GM19043 (cell line): ENCODE results near the gene FBXO11.
"Not testable (repeated sequence)": the region's sequence is repeated elsewhere in the genome, so short reads cannot be mapped to it uniquely, and the experiment has no call there.

Experiments used
- ATAC-seq: cut with Tn5 transposase; IDR thresholded peaks from one replicate; pipeline ENCODE4 v1.9.1; 2021; ENCODE audit warnings: low read depth; ENCODE audit not compliant: unreplicated experiment

FBXO11 gene

DNA sequence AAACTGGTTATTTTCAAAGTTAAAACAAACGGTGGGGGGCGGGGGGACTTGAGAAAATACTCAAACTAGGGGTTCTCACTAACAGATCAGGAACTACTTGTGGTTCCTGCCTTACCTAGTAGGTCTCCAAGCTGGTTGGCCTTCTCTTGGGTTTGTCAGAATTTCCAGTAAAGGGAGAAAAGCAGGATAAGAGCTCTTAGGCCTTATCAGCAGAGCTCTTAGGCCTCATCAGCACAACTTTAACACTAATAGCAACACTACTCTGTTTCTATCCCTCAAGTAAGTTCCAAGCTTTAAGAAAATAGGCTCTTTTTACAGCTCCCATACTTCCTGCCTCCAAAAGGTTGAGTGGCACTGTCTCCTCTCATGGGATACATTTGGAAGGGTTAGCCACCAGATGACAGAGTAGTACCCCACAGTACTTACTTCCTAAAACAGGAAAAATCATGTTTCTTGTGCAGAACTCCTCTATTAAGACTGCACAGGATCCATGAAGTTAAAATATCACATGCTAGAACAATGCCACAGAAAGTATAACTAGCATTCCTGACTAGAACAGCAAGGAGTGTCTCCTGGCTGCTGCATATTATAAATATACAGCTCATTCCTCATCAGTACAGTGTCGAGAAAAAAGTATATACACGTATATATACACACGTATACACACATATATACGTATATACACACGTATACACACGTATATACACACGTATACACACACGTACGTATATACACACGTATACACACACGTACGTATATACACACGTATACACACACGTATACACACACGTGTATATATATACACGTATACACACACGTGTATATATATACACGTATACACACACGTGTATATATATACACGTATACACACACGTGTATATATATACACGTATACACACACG is 6.1 kb downstream of the FBXO11 start:
- ATAC-seq: no peak

DNA sequence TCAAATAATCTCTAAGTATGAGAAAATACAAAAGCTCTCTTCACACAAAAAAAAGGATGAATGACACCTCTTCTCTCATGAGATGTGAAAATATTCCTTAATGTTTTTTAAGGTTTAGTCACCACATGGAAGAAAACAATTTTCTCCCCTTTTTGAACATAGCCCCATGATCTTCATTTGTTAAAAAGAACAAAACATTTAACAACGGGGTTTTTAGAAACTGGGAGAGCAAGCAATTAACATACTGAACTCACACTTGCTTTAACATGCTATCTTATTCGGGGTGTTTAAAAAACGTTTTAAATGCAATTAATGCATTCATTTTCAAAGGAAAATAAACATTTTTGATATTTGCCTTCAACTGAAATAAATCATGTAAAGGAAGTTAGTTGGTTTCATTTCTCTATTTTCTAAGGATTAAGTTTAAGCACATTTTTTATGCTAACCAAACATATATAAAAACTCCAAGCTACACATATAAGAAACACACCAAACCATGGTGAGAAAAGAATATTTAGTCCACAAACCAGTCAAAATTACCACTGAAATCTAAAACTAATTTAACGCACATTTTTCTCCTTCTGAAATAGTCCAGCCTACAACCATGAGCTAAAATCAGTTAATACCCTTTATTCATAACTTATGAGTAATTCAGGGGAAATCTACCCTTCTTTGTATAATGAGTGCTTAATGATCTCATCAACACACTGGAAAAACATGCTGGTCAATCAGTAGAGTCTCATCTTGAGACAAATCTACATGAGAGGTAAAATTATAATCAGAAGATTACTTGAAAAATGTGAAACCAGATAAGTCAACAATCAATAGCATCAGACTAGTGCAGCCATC is 8.2 kb downstream of the FBXO11 start:
- no peak for ATAC-seq

DNA sequence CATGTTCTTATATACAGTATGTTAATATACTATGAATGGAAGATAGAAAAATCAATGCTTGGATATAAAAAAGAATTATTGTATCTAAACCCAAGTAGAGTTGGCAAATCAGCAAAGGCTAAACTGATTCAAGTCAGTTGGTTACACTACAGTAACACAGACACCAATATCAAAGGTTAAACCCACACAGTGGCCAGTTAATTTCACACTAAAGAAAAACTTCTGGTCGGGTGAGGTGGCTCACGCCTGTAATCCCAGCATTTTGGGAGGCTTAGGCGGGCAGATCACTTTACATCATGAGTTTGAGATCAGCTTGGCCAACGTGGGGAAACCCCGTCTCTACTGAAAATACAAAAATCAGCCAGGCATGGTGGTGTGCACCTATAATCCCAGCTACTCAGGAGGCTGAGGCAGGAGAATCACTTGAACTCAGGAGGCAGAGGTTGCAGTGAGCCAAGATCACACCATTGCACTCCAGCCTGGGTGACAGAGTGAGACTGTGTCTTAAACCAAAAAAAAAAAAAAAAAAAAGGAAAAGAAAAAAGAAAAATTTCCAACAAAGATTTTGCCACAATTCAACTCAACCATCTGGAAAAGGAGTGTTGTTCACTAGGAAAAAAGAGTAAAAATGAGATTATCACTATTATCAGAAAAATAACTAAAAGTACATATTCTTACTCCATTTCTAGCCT is 9.0 kb downstream of the FBXO11 start:
- not testable (repeated sequence) for ATAC-seq

DNA sequence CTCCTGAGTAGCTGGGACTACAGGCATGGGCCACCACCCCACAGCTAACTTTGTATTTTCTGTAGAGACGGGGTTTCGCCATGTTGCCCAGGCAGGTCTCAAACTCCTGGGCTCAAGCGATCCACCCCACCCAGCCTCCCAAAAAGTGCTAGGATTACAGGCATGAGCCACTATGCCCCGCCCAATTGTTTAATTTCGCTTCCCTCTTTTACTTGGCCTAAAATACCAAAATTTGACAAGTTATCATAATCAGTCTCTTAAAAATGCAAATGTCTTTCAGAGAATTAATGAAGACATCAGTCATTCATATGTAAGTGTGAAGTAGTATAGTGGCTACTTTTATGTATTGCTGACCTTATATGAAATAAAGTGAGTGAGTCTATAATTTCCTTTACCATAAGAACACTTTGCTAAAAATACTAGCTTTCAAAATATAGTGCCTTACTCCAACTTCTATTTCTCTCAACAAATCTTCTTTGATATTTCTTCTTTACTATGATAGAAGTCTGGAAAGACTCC is 9.8 kb downstream of the FBXO11 start:
- ATAC-seq: no peak

DNA sequence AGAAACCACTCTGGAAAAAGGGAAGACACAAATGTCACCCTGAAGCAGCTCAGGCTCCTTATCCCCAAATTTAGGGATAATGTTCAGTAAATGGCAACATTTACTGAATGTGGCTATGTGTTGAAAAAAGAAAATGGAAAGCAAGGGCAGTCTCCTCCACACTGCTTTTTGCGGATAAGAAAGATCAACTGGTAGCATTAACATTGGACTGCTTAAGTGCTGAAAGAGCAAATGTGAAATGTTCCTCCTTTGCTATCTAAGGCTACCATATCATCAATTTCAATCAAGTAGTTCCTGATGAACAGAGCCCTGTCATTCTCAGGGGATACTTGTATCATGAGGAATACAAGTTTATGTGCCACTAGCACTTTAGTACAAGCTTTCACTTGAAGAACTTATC is 12.5 kb downstream of the FBXO11 start:
- ATAC-seq: no peak

DNA sequence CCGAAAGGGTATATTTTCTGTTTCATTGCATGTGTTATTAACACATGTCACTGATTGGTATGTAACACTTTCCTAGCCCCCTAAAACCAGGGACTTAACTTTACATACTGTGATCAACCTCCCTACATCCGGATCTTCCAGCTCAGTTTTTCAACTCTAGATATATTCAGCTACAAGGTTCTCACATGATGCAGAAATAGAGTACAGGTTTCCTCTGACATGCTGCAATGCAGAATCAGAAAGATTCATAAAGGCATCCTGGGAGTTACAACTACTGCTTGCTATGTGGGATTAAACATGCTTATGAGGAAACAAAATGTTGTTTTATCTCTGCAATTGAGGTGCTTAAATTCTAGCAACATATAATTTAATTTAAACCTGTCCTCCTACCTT is 14.0 kb downstream of the FBXO11 start:
- no peak for ATAC-seq

DNA sequence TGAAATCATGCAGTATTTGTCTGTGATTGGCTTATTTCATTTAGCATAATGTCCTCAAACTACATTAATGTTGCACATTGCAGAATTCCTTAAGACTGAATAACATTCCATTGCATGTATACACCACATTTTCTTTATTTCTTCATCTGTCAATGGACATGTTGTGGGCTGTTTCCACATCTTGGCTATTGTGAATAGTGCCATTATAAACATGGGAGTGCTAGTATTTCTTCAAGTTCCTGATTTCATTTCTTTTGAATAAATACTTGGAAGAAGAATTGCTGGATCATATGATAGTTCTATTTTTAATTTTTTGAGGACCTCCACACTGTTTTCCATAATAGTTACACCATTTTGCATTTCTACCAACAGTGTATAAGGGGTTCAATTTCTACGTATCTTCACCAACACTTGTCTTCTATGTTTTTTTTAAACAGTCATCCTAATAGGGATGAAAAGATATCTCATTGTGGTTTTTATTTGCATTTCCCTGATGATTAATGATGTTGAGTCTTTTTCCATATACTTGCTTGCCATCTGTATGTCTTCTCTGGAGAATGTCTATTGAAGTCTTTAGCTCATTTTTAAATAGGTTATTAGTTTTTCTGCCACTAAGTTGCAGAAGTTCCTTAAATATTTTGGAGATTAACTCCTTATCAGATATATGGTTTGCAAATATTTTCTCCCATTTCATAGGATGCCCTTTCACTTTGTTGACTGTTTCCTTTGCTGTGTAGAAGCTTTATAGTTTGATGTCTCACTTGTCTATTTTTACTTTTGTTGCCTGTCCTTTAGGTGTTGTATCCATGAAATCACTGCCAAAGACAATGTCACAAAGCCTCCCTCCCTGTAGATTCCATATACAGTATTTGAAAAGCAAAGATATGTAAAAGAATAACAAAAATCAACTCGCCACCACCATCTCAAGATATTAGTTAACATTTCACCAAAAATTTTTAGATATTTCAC is 14.6 kb downstream of the FBXO11 start:
- ATAC-seq: no peak

DNA sequence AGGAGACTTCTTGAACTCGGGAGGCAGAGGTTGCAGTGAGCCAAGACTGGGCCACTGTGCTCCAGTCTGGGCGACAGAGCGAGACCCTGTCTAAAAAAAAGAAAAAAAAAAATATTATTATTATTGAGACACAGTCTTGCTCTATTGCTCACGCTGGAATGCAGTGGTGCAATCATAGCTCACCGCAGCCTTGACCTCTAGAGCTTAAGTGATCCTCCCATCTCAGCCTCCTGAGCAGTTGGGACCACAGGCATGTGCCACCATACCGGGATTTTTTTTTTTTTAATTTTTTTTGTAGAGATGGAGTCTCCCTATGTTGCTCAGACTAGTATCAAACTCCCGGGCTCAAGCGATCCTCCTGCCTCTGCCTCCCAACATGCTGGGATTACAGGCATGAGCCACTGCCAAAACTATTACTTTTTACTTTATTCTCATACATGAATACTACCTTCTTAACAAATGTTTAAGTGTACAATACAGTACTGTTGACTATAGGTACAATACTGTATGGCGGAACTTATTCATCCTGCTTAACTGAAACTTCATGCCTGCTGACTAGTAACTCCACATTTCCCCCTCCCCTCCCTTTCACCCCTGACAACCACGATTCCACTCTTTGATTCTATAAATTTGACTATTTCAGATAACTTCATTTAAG is 15.5 kb downstream of the FBXO11 start:
- ATAC-seq: no peak

DNA sequence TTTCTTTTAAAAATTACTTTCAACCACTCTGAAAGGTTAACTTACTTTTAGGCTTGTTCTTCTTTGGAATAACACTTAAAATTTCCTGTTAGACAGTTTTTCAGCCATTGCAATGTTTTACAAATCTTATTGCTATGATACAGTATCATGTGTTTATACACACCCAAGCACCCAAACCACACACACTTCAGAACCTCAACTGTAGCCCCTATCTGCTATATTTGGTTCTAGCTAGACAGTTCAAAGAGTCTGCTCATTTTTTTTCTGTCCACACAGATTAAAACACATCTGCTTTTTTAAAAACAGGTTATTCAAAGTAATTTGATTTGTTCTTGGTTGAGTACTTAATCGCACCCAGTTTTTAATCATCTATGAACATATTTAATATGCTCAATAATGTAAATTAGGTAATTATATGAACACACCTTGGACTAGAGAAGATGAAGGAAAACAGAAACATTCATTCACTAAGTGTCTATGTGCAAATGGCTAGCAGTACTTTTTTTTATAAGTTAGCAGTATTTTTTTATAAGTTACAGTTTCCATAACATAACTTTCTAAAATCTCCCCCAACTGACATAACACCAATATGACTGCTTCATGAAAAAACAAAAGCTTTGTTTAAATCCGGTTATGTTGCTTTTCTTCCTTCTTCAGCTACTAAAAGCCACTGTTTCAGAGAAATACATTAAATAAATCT is 17.6 kb downstream of the FBXO11 start:
- no peak for ATAC-seq

DNA sequence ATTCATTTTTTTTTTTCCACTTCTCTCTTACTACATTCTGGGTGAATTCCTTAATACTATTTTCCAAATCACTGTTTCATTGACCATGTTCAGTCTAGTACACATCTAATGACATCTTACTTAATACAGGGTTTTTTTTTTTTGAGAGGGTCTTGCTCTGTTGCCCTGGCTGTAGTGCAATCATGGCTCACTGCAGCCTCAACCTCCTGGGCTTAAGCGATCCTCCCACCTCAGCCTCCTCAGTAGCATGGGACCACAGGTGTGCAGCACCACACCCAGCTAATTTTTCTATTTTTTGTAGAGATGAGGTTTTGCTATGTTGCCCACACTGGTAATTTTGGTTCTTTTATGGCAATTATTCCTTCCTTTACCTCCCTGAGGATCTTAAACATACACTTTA is 29.4 kb downstream of the FBXO11 start:
- ATAC-seq: no peak

DNA sequence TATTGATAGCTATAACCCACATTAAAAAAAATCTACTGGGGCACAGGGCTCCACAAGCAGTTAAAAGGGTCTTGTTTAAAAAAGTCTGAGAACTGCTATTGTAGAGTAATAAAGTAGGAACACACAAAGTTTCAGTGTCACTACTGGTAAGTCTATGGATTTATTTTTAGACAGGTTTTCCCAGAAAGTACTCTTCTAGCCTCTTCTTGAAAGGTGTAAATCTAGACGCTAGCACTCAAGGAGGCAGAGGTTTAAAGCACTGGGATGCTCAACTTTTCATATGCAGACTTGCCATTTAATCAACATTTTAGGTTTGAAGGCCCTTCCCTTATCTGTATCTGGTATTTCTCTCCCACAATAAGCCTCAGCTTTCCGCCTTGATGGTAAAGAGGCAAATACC is 33.4 kb downstream of the FBXO11 start:
- no peak for ATAC-seq

DNA sequence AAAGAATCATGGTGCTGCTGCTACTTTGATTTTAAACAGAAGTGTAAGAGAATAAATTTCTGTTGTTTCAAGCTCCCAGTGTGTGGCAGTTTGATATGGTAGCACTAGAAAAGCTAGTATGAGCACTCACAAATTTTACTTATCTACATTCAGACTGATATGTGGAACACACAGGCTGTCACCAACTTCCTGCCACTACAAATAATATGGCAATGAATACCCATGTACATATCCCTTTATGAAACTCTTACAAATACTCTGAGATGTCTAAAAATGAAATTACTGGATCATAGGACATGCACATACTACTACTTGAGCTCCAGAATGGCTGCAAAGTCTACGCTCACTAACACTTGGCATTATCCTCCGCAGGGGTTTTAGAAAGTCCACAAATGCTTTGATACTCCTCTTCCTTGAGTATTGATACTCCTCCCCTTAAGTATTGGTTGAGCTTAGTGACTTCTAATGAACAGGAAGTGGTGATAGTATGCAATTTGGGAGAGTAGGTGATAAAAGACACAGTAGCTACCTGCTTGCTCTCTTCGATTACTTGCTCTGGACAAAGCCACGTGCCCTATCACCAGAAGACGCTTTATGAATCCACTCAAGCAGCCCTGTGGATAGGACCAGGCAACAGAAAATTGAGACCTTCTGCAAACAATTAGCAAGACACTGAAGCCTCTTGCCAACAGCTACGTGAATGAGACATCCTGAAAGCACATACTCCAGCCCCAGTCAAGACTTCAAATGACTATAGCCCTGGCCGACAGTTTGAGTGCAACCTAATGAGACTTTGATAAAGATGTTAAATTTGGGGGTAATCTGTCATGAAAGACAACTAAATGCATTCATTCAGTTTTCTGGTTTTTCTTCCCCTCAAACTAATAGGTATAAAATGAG is 35.4 kb downstream of the FBXO11 start:
- ATAC-seq: no peak

DNA sequence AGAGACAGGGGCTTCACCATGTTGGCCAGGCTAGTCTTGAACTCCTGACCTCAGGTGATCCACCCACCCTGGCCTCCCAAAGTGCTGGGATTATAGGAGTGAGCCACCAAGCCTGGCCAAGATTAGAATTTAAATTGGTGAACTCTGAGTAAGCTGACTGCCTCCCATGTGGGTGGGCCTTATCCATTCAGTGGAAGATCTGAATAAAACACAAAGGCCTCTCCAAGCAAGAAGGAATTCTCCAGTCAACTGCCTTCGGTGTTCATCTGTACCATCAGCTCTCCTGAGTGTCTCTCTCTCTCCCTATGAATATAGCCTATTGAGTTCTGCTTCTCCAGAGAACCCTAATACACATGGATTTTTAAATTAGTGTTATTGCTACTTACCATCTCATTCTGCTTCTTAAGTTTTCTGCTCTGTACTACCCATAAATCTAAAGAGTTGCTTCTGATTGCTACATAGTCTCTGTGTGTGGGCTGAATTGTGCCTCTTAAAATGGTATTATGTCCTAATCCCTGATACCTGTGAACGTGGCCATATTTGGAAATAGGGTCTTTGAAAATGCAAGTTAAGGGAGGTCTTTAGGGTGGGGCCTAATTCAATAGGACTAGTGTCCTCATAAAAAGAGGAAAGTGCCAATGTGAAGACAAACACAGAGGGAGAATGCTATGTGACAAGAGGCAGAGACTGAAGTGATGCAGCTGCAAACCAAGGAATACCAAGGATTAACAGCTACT is 36.3 kb downstream of the FBXO11 start:
- no peak for ATAC-seq

DNA sequence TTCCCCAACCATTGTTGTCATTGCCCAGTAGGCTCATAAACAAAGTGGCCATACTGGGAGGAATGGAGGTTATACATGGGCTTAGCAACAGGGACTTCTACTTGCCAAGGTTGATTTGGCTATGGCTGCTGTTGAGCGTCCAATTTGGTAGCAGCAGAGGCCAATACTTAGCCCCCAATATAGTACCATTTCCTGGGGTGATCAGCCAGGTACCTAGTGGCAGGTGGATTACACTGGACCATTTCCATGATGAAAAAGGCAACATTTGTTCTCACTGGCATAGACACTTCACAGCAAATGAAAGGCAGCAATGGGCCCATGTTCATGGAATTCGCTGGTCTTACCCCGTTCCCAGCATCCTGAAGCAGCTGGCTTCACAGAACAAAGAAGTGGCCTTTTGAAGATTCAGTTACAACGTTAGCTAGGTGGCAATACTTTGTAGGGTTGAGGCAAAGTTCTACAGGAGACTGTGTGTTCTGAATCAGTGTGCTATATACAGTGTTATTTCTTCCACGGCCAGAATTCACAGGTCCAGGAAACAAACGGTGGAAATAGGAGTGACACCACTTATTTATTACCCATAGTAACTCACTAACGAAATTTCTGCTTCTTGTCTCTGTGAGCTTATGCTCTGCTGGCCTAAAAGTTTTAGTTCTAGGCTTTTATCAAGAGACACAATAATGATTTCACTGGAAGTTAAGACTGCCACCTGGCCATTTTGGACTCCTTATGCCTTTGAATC is 37.5 kb downstream of the FBXO11 start:
- ATAC-seq: no peak

DNA sequence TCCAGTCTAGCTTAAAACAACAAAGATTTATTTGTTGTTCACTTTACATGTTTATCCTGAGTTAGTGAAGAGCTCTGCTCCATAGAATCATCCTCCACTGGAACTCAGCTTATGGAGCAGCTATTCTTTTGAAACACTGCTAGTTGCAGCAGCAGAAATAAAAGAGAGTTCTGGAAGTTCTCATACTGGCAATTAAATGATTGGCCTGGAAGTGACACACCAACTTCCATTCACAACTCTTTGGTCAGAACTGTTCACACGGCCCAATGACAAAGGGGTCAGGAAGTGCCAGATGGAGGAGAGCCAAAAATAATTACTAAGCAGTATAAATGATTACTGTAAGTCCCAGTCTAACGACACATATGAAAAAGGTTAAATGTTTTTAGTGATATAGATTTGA is 39.1 kb downstream of the FBXO11 start:
- ATAC-seq: no peak

DNA sequence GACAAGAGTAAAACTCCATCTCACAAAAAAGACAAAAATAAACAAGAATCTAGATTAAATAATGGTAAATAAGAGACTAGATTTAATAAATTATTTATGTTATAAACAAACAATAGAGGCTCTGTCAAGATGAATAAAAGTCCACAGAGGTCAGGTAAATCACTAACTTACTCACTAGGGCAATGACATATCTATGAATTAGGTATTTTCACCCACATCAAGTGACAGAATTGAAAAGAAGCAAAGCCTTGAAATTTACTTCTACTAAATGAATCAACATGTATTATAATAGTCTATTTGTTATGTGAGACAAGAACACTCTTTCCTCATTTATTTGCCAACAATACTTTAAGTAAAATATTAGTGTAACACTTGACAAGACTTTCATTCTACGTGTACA is 41.7 kb downstream of the FBXO11 start:
- no peak for ATAC-seq
